ENCODE results near the gene HAGH.

DNA sequence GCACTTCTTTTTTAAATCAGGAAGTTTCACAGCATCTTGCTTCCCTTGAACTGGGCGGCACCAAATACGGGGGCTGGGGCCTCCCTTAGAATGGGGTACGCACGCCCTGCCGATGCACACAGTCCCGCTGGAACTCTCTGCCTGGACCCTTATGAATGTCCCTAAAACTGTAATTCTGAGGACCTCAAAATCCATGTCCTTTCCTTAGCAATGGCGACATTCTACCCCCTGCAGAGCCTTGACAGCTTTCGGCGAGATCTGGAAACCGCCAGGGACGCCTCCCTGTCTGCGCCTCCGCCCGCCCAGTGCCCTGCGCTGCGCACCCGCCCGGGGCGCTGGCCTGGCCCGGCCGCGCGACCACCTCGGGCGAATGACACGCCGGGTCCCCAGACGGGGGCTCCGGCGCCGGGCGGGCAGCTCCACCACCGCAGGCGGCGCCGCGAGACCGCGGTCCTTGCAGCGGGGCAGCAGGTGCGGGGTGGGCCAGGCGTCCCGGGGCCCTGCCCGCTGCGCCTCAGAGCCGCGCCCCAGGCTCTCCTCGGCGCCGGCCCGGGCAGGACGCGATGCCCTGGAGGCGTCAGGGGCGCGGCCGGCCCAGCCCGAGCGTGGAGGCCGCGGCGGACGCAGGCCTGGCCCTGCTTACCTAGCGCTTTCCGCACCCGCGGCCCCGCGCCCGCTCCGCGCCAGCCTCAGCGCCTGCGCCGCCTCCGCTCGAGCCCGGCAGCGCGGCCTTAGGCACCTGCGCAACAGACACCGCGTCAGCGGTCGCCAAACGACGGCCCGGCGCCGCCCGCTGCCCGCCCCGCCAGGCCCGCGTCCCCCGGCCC lies 548 bp downstream of the HAGH start:
- TF ChIP-seq, protein P1, sequence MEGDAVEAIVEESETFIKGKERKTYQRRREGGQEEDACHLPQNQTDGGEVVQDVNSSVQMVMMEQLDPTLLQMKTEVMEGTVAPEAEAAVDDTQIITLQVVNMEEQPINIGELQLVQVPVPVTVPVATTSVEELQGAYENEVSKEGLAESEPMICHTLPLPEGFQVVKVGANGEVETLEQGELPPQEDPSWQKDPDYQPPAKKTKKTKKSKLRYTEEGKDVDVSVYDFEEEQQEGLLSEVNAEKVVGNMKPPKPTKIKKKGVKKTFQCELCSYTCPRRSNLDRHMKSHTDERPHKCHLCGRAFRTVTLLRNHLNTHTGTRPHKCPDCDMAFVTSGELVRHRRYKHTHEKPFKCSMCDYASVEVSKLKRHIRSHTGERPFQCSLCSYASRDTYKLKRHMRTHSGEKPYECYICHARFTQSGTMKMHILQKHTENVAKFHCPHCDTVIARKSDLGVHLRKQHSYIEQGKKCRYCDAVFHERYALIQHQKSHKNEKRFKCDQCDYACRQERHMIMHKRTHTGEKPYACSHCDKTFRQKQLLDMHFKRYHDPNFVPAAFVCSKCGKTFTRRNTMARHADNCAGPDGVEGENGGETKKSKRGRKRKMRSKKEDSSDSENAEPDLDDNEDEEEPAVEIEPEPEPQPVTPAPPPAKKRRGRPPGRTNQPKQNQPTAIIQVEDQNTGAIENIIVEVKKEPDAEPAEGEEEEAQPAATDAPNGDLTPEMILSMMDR (IDR thresholded peaks at IDR 0.05; ENCODE audit: low read length), result no peak
- TF ChIP-seq EZH2 (optimal IDR thresholded peaks at IDR 0.05; ENCODE audit: low read depth, low read length), result no peak
